Endothelial cell (in vitro differentiated cells): ENCODE measurements around the gene CST7. TPM values are rescaled to one million over a fixed set of nuclear protein-coding genes. Genes with fewer than 3 reads are reported as not detected.

Experiments
- DNase-seq: peaks from one replicate; pipeline ENCODE4 v3.0.0; 2021; ENCODE audit warnings: low spot score
- H3K27ac Mint-ChIP-seq: one replicate; pipeline ENCODE4 v1.8.0; 2021; ENCODE audit warnings: mixed read lengths, inconsistent platforms; ENCODE audit not compliant: unreplicated experiment
- H3K27me3 Mint-ChIP-seq: one replicate; pipeline ENCODE4 v1.8.0; 2021; ENCODE audit warnings: mild to moderate bottlenecking, moderate library complexity, mixed read lengths, inconsistent platforms; ENCODE audit not compliant: unreplicated experiment
- H3K36me3 Mint-ChIP-seq: one replicate; pipeline ENCODE4 v1.8.0; 2021; ENCODE audit warnings: mild to moderate bottlenecking, low read depth, mixed read lengths, inconsistent platforms; ENCODE audit not compliant: unreplicated experiment
- H3K4me1 Mint-ChIP-seq: one replicate; pipeline ENCODE4 v1.8.0; 2021; ENCODE audit warnings: mild to moderate bottlenecking, mixed read lengths, inconsistent platforms; ENCODE audit not compliant: unreplicated experiment
- H3K4me3 Mint-ChIP-seq: one replicate; pipeline ENCODE4 v1.8.0; 2021; ENCODE audit warnings: mild to moderate bottlenecking, mixed read lengths, inconsistent platforms; ENCODE audit not compliant: unreplicated experiment
- H3K9me3 Mint-ChIP-seq: one replicate; pipeline ENCODE4 v1.8.0; 2021; ENCODE audit warnings: mixed read lengths, inconsistent platforms; ENCODE audit not compliant: unreplicated experiment
- total RNA-seq: library from RNA; stranded (reverse); fragmentation: NEBNext Ultra II Directional; extraction: Animal tissue kit (Norgen Biotek cat#: 25700); gene quantifications from one replicate; pipeline ENCODE4 v1.2.1, GENCODE V29; 2021; ENCODE audit not compliant: unreplicated experiment
- TF ChIP-seq, protein P1 (sequence below): fragments of 200-600 bp; sonication (generic); IDR thresholded peaks from one replicate; pipeline ENCODE4 v1.5.0; 2021; ENCODE audit warnings: antibody characterized with exemption; ENCODE audit not compliant: unreplicated experiment

The CST7 gene
- total RNA-seq, 1 donor from 2014 or later, result not detected

DNA sequence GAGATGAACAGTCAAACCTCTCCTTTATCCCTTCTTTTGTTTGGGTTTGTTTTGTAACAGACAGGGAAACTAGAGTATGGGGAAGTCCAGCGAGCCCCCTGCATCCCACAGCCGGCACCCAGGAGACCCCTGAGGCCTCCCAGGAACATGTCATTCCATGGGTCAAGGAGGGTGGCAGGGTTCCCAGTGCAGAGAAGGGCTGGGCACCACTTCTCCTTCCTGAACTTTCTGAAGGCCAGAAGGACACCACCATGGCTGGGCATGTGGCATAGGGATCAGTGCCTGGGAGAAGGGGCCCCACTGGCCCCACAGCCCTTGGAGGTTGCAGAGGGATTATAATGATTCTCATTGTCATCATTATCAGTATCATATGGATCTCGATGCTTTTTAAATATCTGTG, 13.9 kb upstream of the CST7 start:
- peaks cover 5% of the 10 kb centered on the region for H3K36me3 Mint-ChIP-seq
- H3K4me3 Mint-ChIP-seq, result no peak overlapping the region
- no peaks in the 10 kb centered on the region for H3K4me1 Mint-ChIP-seq
- H3K27me3 Mint-ChIP-seq, result peaks cover 6% of the 10 kb centered on the region
- TF ChIP-seq, protein P1, sequence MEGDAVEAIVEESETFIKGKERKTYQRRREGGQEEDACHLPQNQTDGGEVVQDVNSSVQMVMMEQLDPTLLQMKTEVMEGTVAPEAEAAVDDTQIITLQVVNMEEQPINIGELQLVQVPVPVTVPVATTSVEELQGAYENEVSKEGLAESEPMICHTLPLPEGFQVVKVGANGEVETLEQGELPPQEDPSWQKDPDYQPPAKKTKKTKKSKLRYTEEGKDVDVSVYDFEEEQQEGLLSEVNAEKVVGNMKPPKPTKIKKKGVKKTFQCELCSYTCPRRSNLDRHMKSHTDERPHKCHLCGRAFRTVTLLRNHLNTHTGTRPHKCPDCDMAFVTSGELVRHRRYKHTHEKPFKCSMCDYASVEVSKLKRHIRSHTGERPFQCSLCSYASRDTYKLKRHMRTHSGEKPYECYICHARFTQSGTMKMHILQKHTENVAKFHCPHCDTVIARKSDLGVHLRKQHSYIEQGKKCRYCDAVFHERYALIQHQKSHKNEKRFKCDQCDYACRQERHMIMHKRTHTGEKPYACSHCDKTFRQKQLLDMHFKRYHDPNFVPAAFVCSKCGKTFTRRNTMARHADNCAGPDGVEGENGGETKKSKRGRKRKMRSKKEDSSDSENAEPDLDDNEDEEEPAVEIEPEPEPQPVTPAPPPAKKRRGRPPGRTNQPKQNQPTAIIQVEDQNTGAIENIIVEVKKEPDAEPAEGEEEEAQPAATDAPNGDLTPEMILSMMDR, result no peak
- H3K9me3 Mint-ChIP-seq, result peaks cover 4% of the 10 kb centered on the region
- H3K27ac Mint-ChIP-seq, result no peak overlapping the region
- no peak for DNase-seq

DNA sequence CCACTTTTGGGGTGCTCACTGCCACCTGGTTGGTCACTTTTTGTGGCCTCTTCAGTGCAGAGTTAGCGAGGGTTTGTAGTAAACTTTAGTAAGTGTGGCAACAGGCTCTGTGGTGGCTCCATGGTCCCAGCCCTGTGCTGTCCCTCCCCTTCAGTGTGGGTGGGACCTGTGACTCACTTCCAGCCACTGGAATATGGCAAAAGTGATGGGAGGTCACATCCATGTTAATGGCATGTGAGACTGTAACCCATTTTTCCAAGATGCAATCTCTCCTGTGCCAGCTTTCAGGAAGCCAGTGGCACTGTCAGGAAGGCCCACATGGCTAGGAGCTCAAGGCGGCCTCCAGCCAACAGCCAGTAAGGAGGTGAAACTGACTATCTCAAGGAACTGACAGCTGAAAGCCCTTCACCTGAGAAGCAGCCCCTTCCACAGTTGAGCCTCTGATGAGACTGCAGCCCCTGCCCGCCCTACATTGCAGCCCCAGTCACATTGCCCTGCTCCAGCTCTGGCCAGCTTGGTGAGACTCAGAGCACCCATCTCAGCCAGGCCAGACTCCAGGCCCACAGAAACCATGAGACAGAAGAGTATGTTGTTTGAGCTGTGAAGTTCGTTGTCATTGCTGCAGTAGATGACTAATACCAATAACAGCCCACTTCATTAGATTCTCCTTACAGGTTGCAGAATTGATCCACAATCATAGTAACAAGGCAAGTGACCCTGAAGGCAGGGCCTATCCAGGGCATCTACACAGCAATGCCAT, 13.1 kb upstream of the CST7 start:
- no peaks in the 10 kb centered on the region for H3K4me1 Mint-ChIP-seq
- peaks cover 5% of the 10 kb centered on the region for H3K36me3 Mint-ChIP-seq
- H3K27ac Mint-ChIP-seq, result no peak overlapping the region
- H3K9me3 Mint-ChIP-seq, result peaks cover 4% of the 10 kb centered on the region
- H3K4me3 Mint-ChIP-seq, result no peak overlapping the region
- TF ChIP-seq, protein P1, result no peak
- DNase-seq, result no peak
- H3K27me3 Mint-ChIP-seq, result peaks cover 6% of the 10 kb centered on the region

DNA sequence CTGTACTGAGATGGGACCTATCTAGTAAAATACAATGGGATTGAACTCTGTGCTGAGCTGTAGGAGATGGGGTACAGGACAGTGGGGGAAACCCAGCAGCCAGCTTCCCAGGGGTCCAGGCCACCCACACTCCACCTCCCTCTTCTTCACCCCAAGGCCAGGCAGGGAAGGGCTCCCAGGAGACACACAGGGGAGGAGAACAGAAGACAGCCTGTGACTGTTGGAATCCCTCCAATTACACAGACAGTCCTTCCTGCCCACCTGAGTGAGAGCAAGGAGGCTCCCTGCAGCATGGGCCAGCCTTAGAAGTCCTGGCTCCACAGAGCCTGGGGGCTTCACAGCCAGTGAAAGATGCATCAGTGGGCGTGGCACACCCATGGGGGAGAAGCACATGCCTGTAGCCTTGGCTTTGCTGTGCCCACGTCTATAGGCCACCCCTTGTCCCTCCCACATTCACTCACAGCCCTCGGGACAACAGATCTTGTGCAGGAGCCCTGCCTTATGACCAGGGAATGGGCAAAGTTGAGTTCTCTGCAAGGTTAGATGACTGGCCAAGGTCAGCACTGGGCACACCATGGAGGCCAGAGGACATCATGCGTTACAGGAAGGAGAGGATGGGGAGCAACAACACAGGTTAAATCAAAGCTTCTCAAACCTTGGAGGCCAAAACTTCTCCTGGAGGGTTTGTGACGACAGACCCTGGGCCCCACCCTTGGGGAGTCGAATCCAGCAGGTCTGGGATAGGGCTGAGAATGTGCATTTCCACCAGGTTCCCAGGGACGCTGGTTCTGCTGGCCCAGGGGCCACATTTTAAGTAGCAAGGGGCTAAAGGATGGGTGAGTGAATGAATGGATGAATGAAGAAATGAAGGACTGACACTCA, 12.3 kb upstream of the CST7 start:
- TF ChIP-seq, protein P1, result no peak
- H3K27ac Mint-ChIP-seq, result no peak overlapping the region
- no peak overlapping the region for H3K4me3 Mint-ChIP-seq
- DNase-seq, result no peak
- no peaks in the 10 kb centered on the region for H3K4me1 Mint-ChIP-seq
- H3K27me3 Mint-ChIP-seq, result peaks cover 6% of the 10 kb centered on the region
- H3K36me3 Mint-ChIP-seq, result peaks cover 9% of the 10 kb centered on the region
- peaks cover 4% of the 10 kb centered on the region for H3K9me3 Mint-ChIP-seq

DNA sequence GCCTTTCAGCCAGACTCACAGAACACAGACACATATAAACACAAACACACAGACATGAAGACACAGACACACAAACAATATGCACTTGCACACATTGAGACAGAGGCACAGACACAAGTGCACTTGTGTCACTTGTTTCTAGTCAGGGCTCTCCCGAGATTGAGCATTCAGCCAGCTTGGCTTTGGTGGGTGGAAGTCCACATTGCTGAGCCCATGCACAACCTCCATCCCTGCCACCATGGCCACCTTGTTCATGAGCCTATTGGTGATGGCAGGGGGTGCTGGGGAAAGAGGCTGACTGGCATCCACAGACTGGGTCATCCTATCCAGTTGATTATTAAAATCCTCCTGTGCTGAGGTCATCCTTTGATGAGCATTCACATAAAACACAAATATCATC, 11.5 kb upstream of the CST7 start:
- H3K27ac Mint-ChIP-seq, result no peak overlapping the region
- H3K4me3 Mint-ChIP-seq, result no peak overlapping the region

More for the DNA sequence above, 11.5 kb upstream of the CST7 start:
- no peak for DNase-seq
- peaks cover 14% of the 10 kb centered on the region for H3K36me3 Mint-ChIP-seq
- TF ChIP-seq, protein P1, result no peak
- no peaks in the 10 kb centered on the region for H3K4me1 Mint-ChIP-seq
- peaks cover 4% of the 10 kb centered on the region for H3K9me3 Mint-ChIP-seq
- H3K27me3 Mint-ChIP-seq, result peaks cover 7% of the 10 kb centered on the region
